Liver (tissue), 9 donors: ENCODE measurements around the gene EBF3. TPM values are rescaled to one million over a fixed set of nuclear protein-coding genes. Genes with fewer than 3 reads are reported as not detected.

ENCODE experiments used
- DNase-seq: peaks from one replicate; pipeline ENCODE4 v3.0.0-alpha.2; 2017; ENCODE audit warnings: low spot score
- H3K27ac ChIP-seq, 2 donors: one replicate each; pipeline ENCODE4 v1.7.0; 2013; ENCODE audit warnings: inconsistent platforms in 2 of 2, low read length in 2 of 2, control low read depth in 1 of 2, low read depth in 1 of 2, mild to moderate bottlenecking in 1 of 2
- H3K27me3 ChIP-seq, 4 donors: one replicate each; pipeline versions ENCODE4 v1.6.1 to v1.7.0; 2013; ENCODE audit warnings: low read length in 3 of 4, inconsistent platforms in 1 of 4, mild to moderate bottlenecking in 1 of 4, moderate library complexity in 1 of 4; ENCODE audit not compliant: control insufficient read depth in 4 of 4, insufficient read depth in 4 of 4
- H3K36me3 ChIP-seq, 4 donors: one replicate each; pipeline versions ENCODE4 v1.6.1 to v1.7.0; 2013; ENCODE audit warnings: low read length in 3 of 4, mild to moderate bottlenecking in 3 of 4, low read depth in 1 of 4, moderate library complexity in 1 of 4; ENCODE audit not compliant: control insufficient read depth in 4 of 4, insufficient read depth in 3 of 4
- H3K4me1 ChIP-seq, 4 donors: one replicate each; pipeline versions ENCODE4 v1.6.1 to v1.7.0; 2013; ENCODE audit warnings: low read length in 3 of 4, mild to moderate bottlenecking in 3 of 4, moderate library complexity in 1 of 4; ENCODE audit not compliant: control insufficient read depth in 4 of 4, insufficient read depth in 4 of 4
- H3K4me3 ChIP-seq, 3 donors: one replicate each; pipeline versions ENCODE4 v1.6.1 to v1.7.0; 2013; ENCODE audit warnings: low read length in 3 of 3, control low read depth in 1 of 3, low read depth in 1 of 3, mild to moderate bottlenecking in 1 of 3
- H3K9ac ChIP-seq, 2 donors: one replicate each; pipeline ENCODE4 v1.7.0; 2013; ENCODE audit warnings: low read length in 2 of 2, mild to moderate bottlenecking in 2 of 2, moderate library complexity in 2 of 2, control low read depth in 1 of 2, low read depth in 1 of 2
- H3K9me3 ChIP-seq, 4 donors: one replicate each; pipeline versions ENCODE4 v1.6.1 to v1.7.0; 2013; ENCODE audit warnings: low read length in 3 of 4; ENCODE audit not compliant: control insufficient read depth in 4 of 4
- ATF3 ChIP-seq: IDR thresholded peaks from 2 replicates; pipeline ENCODE4 v1.6.1; 2016; ENCODE audit warnings: antibody characterized with exemption
- CTCF ChIP-seq: fragments of 150-350 bp; IDR thresholded peaks from 2 replicates; pipeline ENCODE4 v1.5.1; 2017; ENCODE audit warnings: improper control_type of control experiment, low read depth, low read length; ENCODE audit not compliant: missing input control
- EGR1 ChIP-seq, 2 donors: IDR thresholded peaks; 2 replicates each; pipeline ENCODE4 v1.6.1; 2016 to 2018; ENCODE audit warnings: antibody characterized with exemption in 2 of 2, low read depth in 2 of 2
- FOXA1 ChIP-seq: IDR thresholded peaks from 2 replicates; pipeline ENCODE4 v1.6.1; 2016; ENCODE audit warnings: antibody characterized with exemption
- FOXA2 ChIP-seq: IDR thresholded peaks from 2 replicates; pipeline ENCODE4 v1.6.1; 2016; ENCODE audit warnings: antibody characterized with exemption
- GABPA ChIP-seq, 2 donors: IDR thresholded peaks in 1 of 2; conservative IDR thresholded peaks in 1 of 2; 2 replicates each; pipeline ENCODE4 v1.6.1; 2016; ENCODE audit warnings: antibody characterized with exemption in 2 of 2, mild to moderate bottlenecking in 1 of 2, moderate library complexity in 1 of 2
- HNF4A ChIP-seq, 2 donors: conservative IDR thresholded peaks; 2 replicates each; pipeline ENCODE4 v1.6.1; 2016; ENCODE audit warnings: antibody characterized with exemption in 2 of 2, mild to moderate bottlenecking in 2 of 2
- HNF4G ChIP-seq: IDR thresholded peaks from 2 replicates; pipeline ENCODE4 v1.6.1; 2016; ENCODE audit warnings: antibody characterized with exemption
- JUND ChIP-seq, 2 donors: IDR thresholded peaks; 2 replicates each; pipeline ENCODE4 v1.6.1; 2016; ENCODE audit warnings: antibody characterized with exemption in 2 of 2
- NR2F2 ChIP-seq: IDR thresholded peaks from 2 replicates; pipeline ENCODE4 v1.6.1; 2016; ENCODE audit warnings: antibody characterized with exemption
- RAD21 ChIP-seq, 2 donors: IDR thresholded peaks; 2 replicates each; pipeline ENCODE4 v1.6.1; 2016; ENCODE audit warnings: antibody characterized with exemption in 2 of 2, mild to moderate bottlenecking in 2 of 2
- REST ChIP-seq: IDR thresholded peaks from 2 replicates; pipeline ENCODE4 v1.6.1; 2016; ENCODE audit warnings: antibody characterized with exemption, mild to moderate bottlenecking
- RXRA ChIP-seq, 2 donors: IDR thresholded peaks; 2 replicates each; pipeline ENCODE4 v1.6.1; 2017 to 2018; ENCODE audit warnings: antibody characterized with exemption in 2 of 2, mild to moderate bottlenecking in 1 of 2
- SP1 ChIP-seq: IDR thresholded peaks from 2 replicates; pipeline ENCODE4 v1.6.1; 2018; ENCODE audit warnings: antibody characterized with exemption, mild to moderate bottlenecking
- TAF1 ChIP-seq: conservative IDR thresholded peaks from 2 replicates; pipeline ENCODE4 v1.6.1; 2016; ENCODE audit warnings: antibody characterized with exemption, mild to moderate bottlenecking
- YY1 ChIP-seq: IDR thresholded peaks from 2 replicates; pipeline ENCODE4 v1.6.1; 2016; ENCODE audit warnings: antibody characterized with exemption, mild to moderate bottlenecking
- WGBS: extraction: QIAGEN DNeasy Blood & Tissue Kit; methylation state at CpG from one replicate; pipeline ENCODE4 v1.1.7; 2013; 5-methylcytosine and 5-hydroxymethylcytosine counted together
- polyA plus RNA-seq, 2 donors: library from polyadenylated mRNA; stranded (reverse) in 1 of 2; unstranded in 1 of 2; fragments of 200-250 nt in 1 of 2; fragments of >200 nt in 1 of 2; fragmentation: Nextera tagmentation in 1 of 2; extraction: Ambion mirVana in 1 of 2; gene quantifications; one replicate each; pipeline versions ENCODE4 v1.2.1 to v1.2.3, GENCODE V29; 2013 to 2015
- total RNA-seq, 2 donors: library from RNA; depleted of rRNA; stranded (reverse); fragments of >200 nt; gene quantifications; one replicate each; pipeline ENCODE4 v1.2.3, GENCODE V29; 2014
- TF ChIP-seq, protein P1 (sequence below): IDR thresholded peaks from 2 replicates; pipeline ENCODE4 v1.6.1; 2016; ENCODE audit warnings: antibody characterized with exemption
- TF ChIP-seq, protein P2 (sequence below): IDR thresholded peaks from 2 replicates; pipeline ENCODE4 v1.6.1; 2016; ENCODE audit warnings: antibody characterized with exemption
- donor health status: healthy.
- donor health status: healthy.
- donor health status: healthy.
- donor health status: healthy.
- donor health status: healthy.

EBF3 gene
- total and polyA plus RNA-seq, 4 donors, result 0.02 to 0.08 TPM; not detected in 2

GRCh38 chr10:129871966-129872365, 92.1 kb downstream of the EBF3 start:
- Histone ChIP-seq H3K4me3 (no peak overlapping the region), H3K9me3 (no peaks in the 10 kb centered on the region), H3K27me3 (no peaks in the 10 kb centered on the region), H3K9ac (no peak overlapping the region), H3K36me3 (no peaks in the 10 kb centered on the region), H3K27ac (no peak overlapping the region), H3K4me1 (no peaks in the 10 kb centered on the region)
- 91% methylated on average over 8 of the region's 8 CpGs for WGBS
- DNase-seq, result no peak
- TF ChIP-seq ATF3 (no peak), FOXA2 (no peak), RAD21 (IDR thresholded peaks at IDR 0.05) (no peak), JUND (IDR thresholded peaks at IDR 0.05) (no peak), REST (no peak), SP1 (no peak), GABPA (IDR thresholded peaks at IDR 0.05 in 1 of 2, conservative IDR thresholded peaks at IDR 0.05 in 1 of 2) (no peak), CTCF (no peak), HNF4G (no peak), NR2F2 (no peak), HNF4A (conservative IDR thresholded peaks at IDR 0.05) (no peak), FOXA1 (no peak), RXRA (IDR thresholded peaks at IDR 0.05) (no peak), TAF1 (no peak), YY1 (no peak), EGR1 (IDR thresholded peaks at IDR 0.05; ENCODE audit: low read depth in 2 of 2) (no peak)
- TF ChIP-seq, protein P1, sequence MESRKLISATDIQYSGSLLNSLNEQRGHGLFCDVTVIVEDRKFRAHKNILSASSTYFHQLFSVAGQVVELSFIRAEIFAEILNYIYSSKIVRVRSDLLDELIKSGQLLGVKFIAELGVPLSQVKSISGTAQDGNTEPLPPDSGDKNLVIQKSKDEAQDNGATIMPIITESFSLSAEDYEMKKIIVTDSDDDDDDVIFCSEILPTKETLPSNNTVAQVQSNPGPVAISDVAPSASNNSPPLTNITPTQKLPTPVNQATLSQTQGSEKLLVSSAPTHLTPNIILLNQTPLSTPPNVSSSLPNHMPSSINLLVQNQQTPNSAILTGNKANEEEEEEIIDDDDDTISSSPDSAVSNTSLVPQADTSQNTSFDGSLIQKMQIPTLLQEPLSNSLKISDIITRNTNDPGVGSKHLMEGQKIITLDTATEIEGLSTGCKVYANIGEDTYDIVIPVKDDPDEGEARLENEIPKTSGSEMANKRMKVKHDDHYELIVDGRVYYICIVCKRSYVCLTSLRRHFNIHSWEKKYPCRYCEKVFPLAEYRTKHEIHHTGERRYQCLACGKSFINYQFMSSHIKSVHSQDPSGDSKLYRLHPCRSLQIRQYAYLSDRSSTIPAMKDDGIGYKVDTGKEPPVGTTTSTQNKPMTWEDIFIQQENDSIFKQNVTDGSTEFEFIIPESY, result no peak
- TF ChIP-seq, protein P2, sequence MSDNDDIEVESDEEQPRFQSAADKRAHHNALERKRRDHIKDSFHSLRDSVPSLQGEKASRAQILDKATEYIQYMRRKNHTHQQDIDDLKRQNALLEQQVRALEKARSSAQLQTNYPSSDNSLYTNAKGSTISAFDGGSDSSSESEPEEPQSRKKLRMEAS, result no peak
